Activated naive CD8-positive, alpha-beta T cell treated with anti-CD3 and anti-CD28 coated beads for 36 hours (primary cell): ENCODE results near the gene EPHB1. TPM values are rescaled to one million over a fixed set of nuclear protein-coding genes. Genes with fewer than 3 reads are reported as not detected.
"Not testable (repeated sequence)": the region's sequence is repeated elsewhere in the genome, so short reads cannot be mapped to it uniquely, and the experiment has no call there.

Source experiments
- DNase-seq: peaks from one replicate; pipeline ENCODE4 v3.0.0; 2021
- H3K27ac Mint-ChIP-seq: one replicate; pipeline ENCODE4 v1.8.0; 2022; ENCODE audit warnings: mild to moderate bottlenecking, moderate library complexity, mixed read lengths
- H3K27me3 Mint-ChIP-seq: one replicate; pipeline ENCODE4 v1.8.0; 2022; ENCODE audit warnings: mild to moderate bottlenecking, mixed read lengths
- H3K36me3 Mint-ChIP-seq: one replicate; pipeline ENCODE4 v1.8.0; 2021; ENCODE audit warnings: mild to moderate bottlenecking, mixed read lengths
- H3K4me1 Mint-ChIP-seq: one replicate; pipeline ENCODE4 v1.8.0; 2021; ENCODE audit warnings: mixed read lengths
- H3K4me3 Mint-ChIP-seq: one replicate; pipeline ENCODE4 v1.8.0; 2022; ENCODE audit warnings: mild to moderate bottlenecking, moderate library complexity, mixed read lengths
- H3K9me3 Mint-ChIP-seq: one replicate; pipeline ENCODE4 v1.8.0; 2022; ENCODE audit warnings: mixed read lengths
- total RNA-seq, 2 experiments: library from RNA; stranded (reverse); gene quantifications; one replicate each; pipeline ENCODE4 v1.2.3, GENCODE V29; 2021

Gene EPHB1
- total RNA-seq, 2 experiments from 2014 or later = not detected

GRCh38 chr3:135231737-135232136 lies 436.7 kb downstream of the EPHB1 start:
- no peak overlapping the region for H3K27ac Mint-ChIP-seq
- H3K4me1 Mint-ChIP-seq = no peaks in the 10 kb centered on the region
- no peaks in the 10 kb centered on the region for H3K36me3 Mint-ChIP-seq
- H3K9me3 Mint-ChIP-seq = peaks cover 4% of the 10 kb centered on the region
- H3K4me3 Mint-ChIP-seq = no peak overlapping the region
- no peaks in the 10 kb centered on the region for H3K27me3 Mint-ChIP-seq
- no peak for DNase-seq

- H3K9me3 Mint-ChIP-seq = peaks cover 4% of the 10 kb centered on the region
- no peak for DNase-seq
- no peaks in the 10 kb centered on the region for H3K36me3 Mint-ChIP-seq
- H3K4me3 Mint-ChIP-seq = no peak overlapping the region
- no peak overlapping the region for H3K27ac Mint-ChIP-seq
- H3K27me3 Mint-ChIP-seq = no peaks in the 10 kb centered on the region
- no peaks in the 10 kb centered on the region for H3K4me1 Mint-ChIP-seq
These were observed 437.2 kb downstream of the EPHB1 start for GRCh38 chr3:135232226-135232625.

- not testable (repeated sequence) for H3K36me3 Mint-ChIP-seq, H3K9me3 Mint-ChIP-seq, H3K4me1 Mint-ChIP-seq, H3K27ac Mint-ChIP-seq, H3K4me3 Mint-ChIP-seq, DNase-seq, H3K27me3 Mint-ChIP-seq
These were observed 438.4 kb downstream of the EPHB1 start for GRCh38 chr3:135233476-135233875.

GRCh38 chr3:135235541-135235940 lies 440.5 kb downstream of the EPHB1 start:
- Mint-ChIP-seq H3K36me3 (no peaks in the 10 kb centered on the region), H3K4me3 (no peak overlapping the region), H3K9me3 (peaks cover 4% of the 10 kb centered on the region), H3K27ac (no peak overlapping the region), H3K27me3 (no peaks in the 10 kb centered on the region), H3K4me1 (no peaks in the 10 kb centered on the region)
- DNase-seq = no peak

- no peak for DNase-seq
- Mint-ChIP-seq H3K9me3 (peaks cover 4% of the 10 kb centered on the region), H3K4me3 (no peak overlapping the region), H3K4me1 (no peaks in the 10 kb centered on the region), H3K27ac (no peak overlapping the region), H3K36me3 (no peaks in the 10 kb centered on the region), H3K27me3 (no peaks in the 10 kb centered on the region)
These were observed 442.5 kb downstream of the EPHB1 start for GRCh38 chr3:135237371-135238143.

GRCh38 chr3:135238236-135238830 lies 443.3 kb downstream of the EPHB1 start:
- Mint-ChIP-seq H3K9me3 (peaks cover 4% of the 10 kb centered on the region), H3K4me3 (no peak overlapping the region), H3K4me1 (no peaks in the 10 kb centered on the region), H3K27me3 (no peaks in the 10 kb centered on the region), H3K27ac (no peak overlapping the region), H3K36me3 (no peaks in the 10 kb centered on the region)
- DNase-seq = no peak

GRCh38 chr3:135238871-135239614 lies 444.0 kb downstream of the EPHB1 start:
- no peak for DNase-seq
- H3K27me3 Mint-ChIP-seq = no peaks in the 10 kb centered on the region
- no peak overlapping the region for H3K27ac Mint-ChIP-seq
- no peaks in the 10 kb centered on the region for H3K36me3 Mint-ChIP-seq
- H3K4me3 Mint-ChIP-seq = no peak overlapping the region
- no peaks in the 10 kb centered on the region for H3K4me1 Mint-ChIP-seq
- H3K9me3 Mint-ChIP-seq = peaks cover 3% of the 10 kb centered on the region

- DNase-seq = no peak
- no peaks in the 10 kb centered on the region for H3K27me3 Mint-ChIP-seq
- H3K4me1 Mint-ChIP-seq = no peaks in the 10 kb centered on the region
- H3K4me3 Mint-ChIP-seq = no peak overlapping the region
- H3K27ac Mint-ChIP-seq = no peak overlapping the region
- H3K9me3 Mint-ChIP-seq = no peaks in the 10 kb centered on the region
- H3K36me3 Mint-ChIP-seq = no peaks in the 10 kb centered on the region
These were observed 444.5 kb downstream of the EPHB1 start for GRCh38 chr3:135239615-135239884.

- Mint-ChIP-seq H3K27me3 (no peaks in the 10 kb centered on the region), H3K9me3 (no peaks in the 10 kb centered on the region), H3K4me3 (no peak overlapping the region), H3K4me1 (no peaks in the 10 kb centered on the region), H3K27ac (no peak overlapping the region), H3K36me3 (no peaks in the 10 kb centered on the region)
- no peak for DNase-seq
These were observed 445.4 kb downstream of the EPHB1 start for GRCh38 chr3:135240426-135240825.

GRCh38 chr3:135242285-135242684 lies 447.2 kb downstream of the EPHB1 start:
- Mint-ChIP-seq H3K27ac (no peak overlapping the region), H3K27me3 (no peaks in the 10 kb centered on the region), H3K36me3 (no peaks in the 10 kb centered on the region), H3K4me1 (no peaks in the 10 kb centered on the region), H3K9me3 (no peaks in the 10 kb centered on the region), H3K4me3 (no peak overlapping the region)
- no peak for DNase-seq

- no peaks in the 10 kb centered on the region for H3K4me1 Mint-ChIP-seq
- H3K27ac Mint-ChIP-seq = no peak overlapping the region
- no peaks in the 10 kb centered on the region for H3K9me3 Mint-ChIP-seq
- H3K36me3 Mint-ChIP-seq = no peaks in the 10 kb centered on the region
- no peak for DNase-seq
- no peak overlapping the region for H3K4me3 Mint-ChIP-seq
- H3K27me3 Mint-ChIP-seq = no peaks in the 10 kb centered on the region
These were observed 448.6 kb downstream of the EPHB1 start for GRCh38 chr3:135243616-135244015.

- no peak overlapping the region for H3K27ac Mint-ChIP-seq
- H3K4me1 Mint-ChIP-seq = no peaks in the 10 kb centered on the region
- no peaks in the 10 kb centered on the region for H3K27me3 Mint-ChIP-seq
These were observed 451.0 kb downstream of the EPHB1 start for GRCh38 chr3:135246027-135246426.

GRCh38 chr3:135248213-135248612 lies 453.2 kb downstream of the EPHB1 start:
- no peaks in the 10 kb centered on the region for H3K36me3 Mint-ChIP-seq
- H3K4me1 Mint-ChIP-seq = no peaks in the 10 kb centered on the region
- no peak overlapping the region for H3K27ac Mint-ChIP-seq
- H3K4me3 Mint-ChIP-seq = no peak overlapping the region
- no peaks in the 10 kb centered on the region for H3K9me3 Mint-ChIP-seq
- no peak for DNase-seq
- no peaks in the 10 kb centered on the region for H3K27me3 Mint-ChIP-seq

More at GRCh38 chr3:135246027-135246426, 451.0 kb downstream of the EPHB1 start:
- H3K4me3 Mint-ChIP-seq = no peak overlapping the region
- H3K9me3 Mint-ChIP-seq = no peaks in the 10 kb centered on the region
- no peaks in the 10 kb centered on the region for H3K36me3 Mint-ChIP-seq
- no peak for DNase-seq

- no peaks in the 10 kb centered on the region for H3K9me3 Mint-ChIP-seq
- H3K36me3 Mint-ChIP-seq = no peaks in the 10 kb centered on the region
- no peaks in the 10 kb centered on the region for H3K27me3 Mint-ChIP-seq
- no peak for DNase-seq
- H3K27ac Mint-ChIP-seq = no peak overlapping the region
- no peaks in the 10 kb centered on the region for H3K4me1 Mint-ChIP-seq
- H3K4me3 Mint-ChIP-seq = no peak overlapping the region
These were observed 454.1 kb downstream of the EPHB1 start for GRCh38 chr3:135249186-135249585.

GRCh38 chr3:135258916-135259315 lies 463.9 kb downstream of the EPHB1 start:
- no peak for DNase-seq
- Mint-ChIP-seq H3K36me3 (no peaks in the 10 kb centered on the region), H3K27ac (no peak overlapping the region), H3K27me3 (peaks cover 3% of the 10 kb centered on the region), H3K4me3 (no peak overlapping the region), H3K4me1 (no peaks in the 10 kb centered on the region), H3K9me3 (peaks cover 7% of the 10 kb centered on the region)

- no peaks in the 10 kb centered on the region for H3K36me3 Mint-ChIP-seq
- H3K9me3 Mint-ChIP-seq = peaks cover 7% of the 10 kb centered on the region
- H3K27ac Mint-ChIP-seq = no peak overlapping the region
- no peak for DNase-seq
- no peaks in the 10 kb centered on the region for H3K4me1 Mint-ChIP-seq
- peaks cover 3% of the 10 kb centered on the region for H3K27me3 Mint-ChIP-seq
- H3K4me3 Mint-ChIP-seq = no peak overlapping the region
These were observed 465.0 kb downstream of the EPHB1 start for GRCh38 chr3:135260025-135260424.
